PC-9 (cell line): ENCODE data around the gene FAM107A.

Source experiments
- EZH2 ChIP-seq: fragments of 200-600 bp; sonication (generic); IDR thresholded peaks from 2 replicates; pipeline ENCODE4 v1.8.0; 2017; ENCODE audit warnings: antibody characterized with exemption, low read depth
- TF ChIP-seq, protein P1 (sequence below): fragments of 200-600 bp; sonication (generic); conservative IDR thresholded peaks from 2 replicates; pipeline ENCODE4 v1.6.1; 2017; ENCODE audit warnings: mixed run types, antibody characterized with exemption, mild to moderate bottlenecking, moderate library complexity

DNA sequence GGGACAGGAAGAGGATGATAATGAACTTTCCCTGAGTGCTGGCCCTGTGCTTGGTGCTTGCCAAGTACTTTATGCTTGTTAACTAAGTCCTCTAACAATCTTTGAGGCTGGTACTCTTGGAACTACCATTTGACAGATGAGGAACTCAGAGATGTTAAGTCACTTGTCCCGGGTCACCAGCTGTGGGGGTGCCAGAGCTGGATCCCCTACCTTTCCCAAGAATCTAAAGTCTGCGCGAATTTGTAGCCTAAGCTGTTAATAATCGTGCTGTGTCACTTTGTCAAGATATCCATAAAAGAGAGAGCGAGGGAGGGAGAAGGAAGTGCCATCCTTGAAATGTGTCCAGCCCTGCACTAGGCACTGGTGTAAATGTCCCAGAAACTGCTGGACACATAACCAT, 21.2 kb downstream of the FAM107A start:
- TF ChIP-seq, protein P1, sequence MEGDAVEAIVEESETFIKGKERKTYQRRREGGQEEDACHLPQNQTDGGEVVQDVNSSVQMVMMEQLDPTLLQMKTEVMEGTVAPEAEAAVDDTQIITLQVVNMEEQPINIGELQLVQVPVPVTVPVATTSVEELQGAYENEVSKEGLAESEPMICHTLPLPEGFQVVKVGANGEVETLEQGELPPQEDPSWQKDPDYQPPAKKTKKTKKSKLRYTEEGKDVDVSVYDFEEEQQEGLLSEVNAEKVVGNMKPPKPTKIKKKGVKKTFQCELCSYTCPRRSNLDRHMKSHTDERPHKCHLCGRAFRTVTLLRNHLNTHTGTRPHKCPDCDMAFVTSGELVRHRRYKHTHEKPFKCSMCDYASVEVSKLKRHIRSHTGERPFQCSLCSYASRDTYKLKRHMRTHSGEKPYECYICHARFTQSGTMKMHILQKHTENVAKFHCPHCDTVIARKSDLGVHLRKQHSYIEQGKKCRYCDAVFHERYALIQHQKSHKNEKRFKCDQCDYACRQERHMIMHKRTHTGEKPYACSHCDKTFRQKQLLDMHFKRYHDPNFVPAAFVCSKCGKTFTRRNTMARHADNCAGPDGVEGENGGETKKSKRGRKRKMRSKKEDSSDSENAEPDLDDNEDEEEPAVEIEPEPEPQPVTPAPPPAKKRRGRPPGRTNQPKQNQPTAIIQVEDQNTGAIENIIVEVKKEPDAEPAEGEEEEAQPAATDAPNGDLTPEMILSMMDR, result no peak
- no peak for TF ChIP-seq EZH2
